NCI-H187 (cell line): ENCODE results near the gene CHD1L.
"Not testable (repeated sequence)": the region's sequence is repeated elsewhere in the genome, so short reads cannot be mapped to it uniquely, and the experiment has no call there.

Source experiments
- DNase-seq, 2 experiments: peaks; one replicate each; lab custom pipeline; 2025; lab: John Stamatoyannopoulos, UW

Gene CHD1L

DNA sequence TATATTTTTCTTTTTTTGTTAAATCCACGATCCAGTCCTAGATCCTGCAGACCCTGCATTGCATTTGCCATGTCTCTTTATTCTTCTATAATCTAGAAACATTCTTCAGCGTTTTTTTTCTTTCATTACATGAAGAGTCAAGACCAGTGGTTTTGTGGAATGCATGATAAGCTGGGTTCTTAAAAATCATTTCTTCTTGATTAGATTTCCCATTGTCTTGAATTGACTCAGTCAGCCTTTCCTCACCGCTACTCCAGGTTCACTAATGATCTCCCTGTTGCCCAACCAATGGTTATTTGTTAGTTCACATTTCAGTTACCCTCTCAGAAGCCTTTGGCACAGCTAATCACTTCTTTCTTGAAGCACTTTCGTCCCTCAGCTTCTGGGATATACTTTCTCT lies 25.2 kb downstream of the CHD1L start:
- DNase-seq, result no peak

GRCh38 chr1:147270721-147271120 lies 28.2 kb downstream of the CHD1L start:
- DNase-seq, result no peak

DNA sequence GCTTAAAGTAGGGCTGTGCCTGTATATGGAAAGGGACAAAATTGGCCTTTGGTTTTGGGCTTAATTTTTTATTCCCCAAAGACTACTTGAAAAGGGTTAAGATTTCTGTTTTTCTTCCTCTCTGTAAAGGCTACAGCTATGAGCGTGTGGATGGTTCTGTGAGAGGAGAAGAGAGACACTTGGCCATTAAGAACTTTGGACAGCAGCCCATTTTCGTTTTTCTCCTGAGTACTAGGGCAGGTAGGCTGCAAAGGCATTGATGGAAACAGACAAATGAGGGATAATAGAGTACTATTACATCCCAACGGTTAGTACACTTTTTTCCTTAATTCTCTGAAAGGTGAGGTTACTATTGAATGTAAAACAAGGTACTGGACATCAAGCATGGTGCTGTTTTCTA lies 29.6 kb downstream of the CHD1L start:
- DNase-seq, result no peak

DNA sequence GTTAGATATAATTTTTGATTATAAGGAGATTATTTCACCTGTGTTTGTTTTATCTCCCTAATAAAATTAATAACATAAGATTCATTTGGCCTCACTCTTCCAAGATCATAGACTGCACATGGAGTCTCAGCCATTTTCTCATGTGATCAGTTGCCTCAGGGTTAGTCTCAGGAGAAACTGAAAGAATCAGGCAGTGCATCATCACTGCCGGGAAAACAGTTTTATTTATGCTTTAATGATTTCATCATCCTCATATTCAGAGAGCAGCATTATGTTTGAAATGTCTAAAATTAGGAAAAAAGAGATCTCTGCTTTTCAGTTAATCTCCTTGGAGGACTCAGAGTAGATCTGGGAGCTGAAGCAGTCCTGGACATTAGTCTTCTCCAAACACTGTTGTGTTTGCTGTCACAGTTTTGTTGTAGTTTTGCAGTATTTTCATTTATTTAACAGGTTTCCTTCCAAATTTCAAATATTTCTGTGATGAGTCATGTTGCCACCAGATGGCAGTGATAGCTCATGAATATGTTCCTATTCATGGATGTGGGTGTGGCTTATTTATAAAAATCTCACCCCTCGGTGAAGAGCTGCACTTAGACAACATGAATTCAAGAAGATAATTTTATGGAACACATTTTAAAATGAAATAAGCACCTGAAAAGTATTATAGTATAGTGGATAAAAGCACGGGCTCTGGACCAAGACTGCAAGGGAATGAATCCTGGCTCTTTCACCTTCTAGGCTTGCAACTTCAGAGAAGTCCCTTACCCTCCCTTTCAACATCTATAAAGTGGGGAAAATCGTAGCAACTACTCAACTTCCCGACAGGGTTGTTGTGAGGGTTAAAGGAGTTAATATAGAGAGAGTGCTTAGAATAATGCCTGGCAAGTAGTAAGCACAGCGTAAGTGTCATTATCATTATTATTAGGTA lies 31.2 kb downstream of the CHD1L start:
- DNase-seq, result peak in 1 of 2 experiments; percentile 57

DNA sequence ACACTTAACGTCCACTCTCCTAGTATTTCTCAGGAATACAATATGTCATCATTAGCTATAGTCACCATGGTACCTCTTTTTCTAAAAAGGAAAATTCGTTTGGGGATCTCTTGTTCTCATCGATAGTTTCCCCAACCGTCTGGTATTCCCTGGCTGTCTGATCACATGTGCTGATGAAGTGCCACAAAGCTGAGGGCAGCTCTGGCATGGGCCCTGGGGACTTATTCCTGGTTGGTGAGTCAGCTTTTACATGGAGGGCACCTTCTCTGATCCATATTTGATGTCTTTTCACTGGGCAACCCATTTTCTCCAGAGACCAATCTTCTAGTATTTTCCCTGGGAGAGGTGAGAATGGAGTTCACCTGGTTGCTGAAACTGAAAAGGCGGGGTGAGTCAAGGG lies 39.5 kb downstream of the CHD1L start:
- no peak for DNase-seq

DNA sequence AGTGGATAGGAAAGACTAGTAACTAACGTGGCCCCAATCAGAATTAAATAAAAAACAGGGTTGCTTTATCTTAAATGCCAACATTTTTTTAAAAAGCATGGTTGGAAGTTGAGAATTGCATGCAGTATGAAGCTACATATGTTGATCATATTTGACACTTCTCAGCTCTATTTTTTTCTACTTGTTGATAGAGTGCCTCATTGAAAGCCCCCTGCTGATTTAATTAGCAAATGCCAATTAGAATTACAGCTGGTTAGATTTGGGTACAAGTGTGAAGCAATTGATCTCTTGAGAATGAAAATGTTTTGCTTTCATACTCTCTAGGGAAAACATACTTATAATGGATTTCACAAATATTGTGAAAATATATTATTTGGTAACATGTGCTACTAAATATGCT lies 40.5 kb downstream of the CHD1L start:
- DNase-seq, result no peak

DNA sequence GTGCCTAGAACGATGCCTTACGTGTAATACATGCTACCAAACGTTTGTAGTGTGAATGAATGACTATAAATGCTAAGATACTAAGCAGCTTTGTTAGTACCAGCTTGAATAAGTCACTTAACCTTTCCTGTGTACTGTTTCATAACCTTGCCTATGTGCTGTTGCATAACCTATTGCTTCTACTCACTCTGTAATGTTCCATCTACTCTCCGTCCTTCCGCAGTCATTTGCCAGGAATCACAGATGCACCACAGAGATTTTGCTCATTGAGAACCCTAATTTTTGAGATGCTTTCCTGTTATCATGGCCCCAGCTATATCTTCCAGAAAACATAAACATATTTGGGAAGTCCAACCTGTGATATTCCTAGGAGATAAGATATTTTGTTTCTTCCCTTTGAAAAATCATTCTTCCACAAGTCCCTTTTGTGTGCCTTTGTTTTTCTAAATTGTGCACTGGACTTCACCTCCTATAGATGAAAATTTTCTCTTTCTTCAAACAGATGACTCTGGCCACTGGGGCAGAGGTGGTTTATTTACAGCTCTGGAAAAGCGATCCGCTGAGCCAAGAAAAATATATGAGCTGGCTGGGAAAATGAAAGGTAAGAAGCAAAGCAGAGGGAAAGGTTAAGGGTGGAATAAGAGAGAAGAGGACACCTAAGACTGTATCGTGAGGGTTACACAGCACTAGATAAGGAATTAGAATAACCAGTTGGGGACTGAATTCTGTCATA lies 44.8 kb downstream of the CHD1L start:
- no peak for DNase-seq

DNA sequence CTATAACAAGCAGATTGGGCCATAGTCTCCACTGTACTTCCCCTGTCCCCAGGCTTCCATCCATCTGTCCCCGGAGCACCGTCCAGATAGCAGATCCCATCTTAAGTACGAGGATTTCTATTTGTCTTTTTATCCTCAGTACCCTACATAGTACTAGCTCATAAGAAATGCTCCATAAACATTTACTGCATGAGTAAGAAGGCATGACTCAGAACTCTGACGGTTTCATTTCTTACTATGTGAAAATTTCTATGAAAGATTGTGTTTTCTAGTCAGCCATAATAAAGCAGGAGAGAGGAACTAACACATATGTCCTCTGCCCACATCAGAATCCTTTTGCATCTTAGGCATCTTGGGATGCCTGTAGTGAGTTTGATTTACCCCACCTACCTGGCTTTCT lies 49.5 kb downstream of the CHD1L start:
- DNase-seq, result no peak

DNA sequence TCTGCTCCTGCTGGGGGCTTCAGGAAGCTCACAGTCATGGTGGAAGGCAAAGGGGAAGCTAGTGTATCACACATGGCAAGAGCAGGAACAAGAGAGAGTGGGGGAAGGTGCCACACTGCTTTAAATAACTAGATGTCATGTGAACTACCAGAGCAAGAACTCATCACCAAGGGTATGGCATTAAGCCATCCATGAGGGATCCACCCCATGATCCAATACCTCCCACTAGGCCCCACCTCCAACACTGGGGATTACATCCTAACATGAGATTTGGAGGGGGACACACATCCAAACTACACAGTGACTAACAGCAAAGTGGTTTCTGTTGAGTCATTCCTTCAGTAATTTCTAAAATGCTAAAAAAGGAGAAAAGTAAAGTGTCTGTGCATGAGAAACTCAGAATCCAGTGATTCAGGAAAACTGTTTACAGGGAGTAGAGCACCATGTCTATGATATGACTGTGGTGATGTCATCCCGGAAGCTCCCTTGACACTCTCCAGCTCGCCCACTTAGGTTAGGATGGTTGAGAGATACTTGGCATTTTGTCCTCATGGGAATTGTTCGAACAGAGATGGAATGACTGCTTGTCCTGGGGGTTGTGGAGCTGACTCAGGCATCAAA lies 50.3 kb downstream of the CHD1L start:
- DNase-seq, result no peak

DNA sequence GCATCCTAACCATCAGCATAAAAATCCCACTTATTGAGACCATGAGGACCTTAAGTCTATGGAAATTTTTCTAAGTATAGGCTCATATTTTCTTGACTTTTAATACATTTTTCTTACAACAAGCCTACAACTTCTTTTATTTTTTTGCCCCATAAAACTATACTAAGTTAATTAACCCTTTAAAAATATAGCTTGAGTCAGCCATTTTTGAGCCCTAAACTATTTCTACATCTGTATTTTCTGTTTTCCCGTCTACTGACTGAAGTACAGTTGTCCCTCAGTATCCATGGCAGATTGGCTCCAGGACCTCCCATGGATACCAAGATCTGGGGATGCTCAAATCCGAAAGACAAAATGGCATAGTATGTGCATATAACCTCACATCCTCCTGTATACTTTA lies 55.0 kb downstream of the CHD1L start:
- DNase-seq, result no peak

DNA sequence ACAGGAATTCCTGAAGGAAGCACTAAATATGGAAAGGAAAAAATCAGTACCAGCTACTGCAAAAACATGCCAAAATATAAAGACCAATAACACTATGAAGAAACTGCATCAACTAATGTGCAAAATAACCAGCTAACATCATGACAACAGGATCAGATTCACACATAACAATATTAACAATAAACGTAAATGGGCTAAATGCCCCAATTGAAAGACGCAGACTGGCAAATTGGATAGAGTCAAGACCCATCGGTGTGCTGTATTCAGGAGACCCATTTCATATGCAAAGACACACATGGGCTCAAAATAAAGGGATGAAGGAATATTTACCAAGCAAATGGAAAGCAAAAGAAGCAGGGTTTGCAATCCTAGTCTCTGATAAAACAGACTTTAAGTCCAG lies 63.3 kb downstream of the CHD1L start:
- not testable (repeated sequence) for DNase-seq

DNA sequence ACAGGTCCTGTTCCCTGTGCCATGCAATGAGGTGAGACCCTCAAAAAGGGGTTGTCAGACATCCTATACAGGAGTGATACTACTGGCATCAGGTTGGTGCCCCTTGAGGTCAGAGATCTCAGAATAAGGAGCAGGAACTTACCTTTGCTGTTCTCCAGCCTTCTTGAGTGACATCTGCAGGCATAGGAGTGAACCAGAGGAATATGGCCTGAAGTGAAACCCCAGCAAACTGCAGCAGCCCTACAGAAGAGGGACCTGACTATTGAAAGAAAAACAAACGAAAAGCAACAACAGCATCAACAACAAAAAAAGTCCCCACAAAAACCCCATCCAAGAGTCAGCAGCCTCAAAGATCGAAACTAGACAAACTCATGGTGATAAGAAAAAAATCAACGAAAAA lies 74.5 kb downstream of the CHD1L start:
- no peak for DNase-seq

DNA sequence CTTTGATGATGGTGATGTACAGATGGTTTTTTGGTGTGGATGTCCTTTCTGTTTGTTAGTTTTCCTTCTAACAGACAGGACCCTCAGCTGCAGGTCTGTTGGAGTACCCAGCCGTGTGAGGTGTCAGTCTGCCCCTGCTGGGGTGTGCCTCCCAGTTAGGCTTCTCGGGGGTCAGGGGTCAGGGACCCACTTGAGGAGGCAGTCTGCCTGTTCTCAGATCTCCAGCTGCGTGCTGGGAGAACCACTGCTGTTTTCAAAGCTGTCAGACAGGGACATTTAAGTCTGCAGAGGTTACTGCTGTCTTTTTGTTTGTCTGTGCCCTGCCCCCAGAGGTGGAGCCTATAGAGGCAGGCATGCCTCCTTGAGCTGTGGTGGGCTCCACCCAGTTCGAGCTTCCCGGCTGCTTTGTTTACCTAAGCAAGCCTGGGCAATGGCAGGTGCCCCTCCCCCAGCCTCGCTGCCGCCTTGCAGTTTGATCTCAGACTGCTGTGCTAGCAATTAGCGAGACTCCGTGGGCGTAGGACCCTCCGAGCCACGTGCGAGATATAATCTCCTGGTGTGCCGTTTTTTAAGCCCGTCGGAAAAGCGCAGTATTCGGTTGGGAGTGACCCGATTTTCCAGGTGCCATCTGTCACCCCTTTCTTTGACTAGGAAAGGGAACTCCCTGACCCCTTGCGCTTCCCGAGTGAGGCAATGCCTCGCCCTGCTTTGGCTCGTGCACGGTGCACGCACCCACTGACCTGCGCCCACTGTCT lies 84.6 kb downstream of the CHD1L start:
- not testable (repeated sequence) for DNase-seq

- DNase-seq, result no peak
Observed at GRCh38 chr1:147334292-147334691, 91.8 kb downstream of the CHD1L start.

DNA sequence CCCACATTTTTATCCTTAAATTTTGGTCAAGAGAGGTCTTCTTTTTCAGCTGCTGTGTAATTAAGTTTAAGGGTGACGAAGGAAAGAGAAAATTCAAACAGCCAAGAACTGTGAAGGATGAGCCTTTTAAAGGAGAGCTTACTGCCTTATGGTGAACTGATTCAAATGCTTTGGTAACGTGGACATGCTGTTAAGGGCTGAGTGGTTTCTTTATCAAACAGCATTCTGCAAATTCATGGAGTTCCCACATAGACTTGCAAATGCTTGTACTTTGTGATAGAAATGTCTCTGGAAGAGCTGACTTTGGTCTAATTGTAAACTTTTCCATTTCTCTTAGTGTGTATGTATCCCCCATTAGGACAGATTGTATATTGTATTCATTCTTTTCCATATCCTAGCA lies 93.8 kb downstream of the CHD1L start:
- no peak for DNase-seq

GRCh38 chr1:147337040-147337630 lies 94.7 kb downstream of the CHD1L start:
- no peak for DNase-seq

- DNase-seq, result no peak
Observed at GRCh38 chr1:147338571-147338970, 96.1 kb downstream of the CHD1L start.

GRCh38 chr1:147341246-147341645 lies 98.8 kb downstream of the CHD1L start:
- DNase-seq, result no peak
